PC-9 (cell line): ENCODE results near the gene SHC3. TPM values are rescaled to one million over a fixed set of nuclear protein-coding genes. Genes with fewer than 3 reads are reported as not detected.

Experiments
- BruUV-seq: library from RNA; stranded (reverse); fragments of 400-500 nt; replicated peaks from 2 replicates; lab custom pipeline; 2021; lab: Mats Ljungman, UMichigan
- CTCF ChIA-PET: fragments of 300-600 bp; sonication (Branson Sonifier 250); formaldehyde crosslinking; loops from one replicate; lab custom pipeline; 2022; ENCODE audit warnings: antibody characterized with exemption; lab: Charles Lee
- POLR2A ChIA-PET: fragments of 300-600 bp; sonication (Branson Sonifier 250); formaldehyde crosslinking; loops from one replicate; lab custom pipeline; 2022; ENCODE audit warnings: antibody characterized with exemption; ENCODE audit not compliant: unreplicated experiment; lab: Charles Lee
- DNase-seq, 2 experiments: peaks; one replicate each; pipeline versions ENCODE4 v3.0.0 to v3.0.0-alpha.2; 2015 to 2022; ENCODE audit warnings: mixed read lengths in 1 of 2
- H2AFZ ChIP-seq: fragments of 200-600 bp; sonication (generic); 2 replicates; pipeline ENCODE4 v1.8.1; 2017; ENCODE audit warnings: antibody characterized with exemption
- H3F3A ChIP-seq: fragments of 200-600 bp; sonication (generic); 2 replicates; pipeline ENCODE4 v1.8.1; 2017; ENCODE audit warnings: antibody characterized with exemption, mild to moderate bottlenecking, low read depth; ENCODE audit not compliant: insufficient read depth
- H3K27ac ChIP-seq: fragments of 200-600 bp; sonication (generic); 2 replicates; pipeline ENCODE4 v1.6.1; 2016; ENCODE audit warnings: mixed run types
- H3K27me3 ChIP-seq: fragments of 200-600 bp; sonication (generic); 2 replicates; pipeline ENCODE4 v1.6.1; 2016; ENCODE audit warnings: low read depth, mixed run types; ENCODE audit not compliant: insufficient read depth
- H3K36me3 ChIP-seq: fragments of 200-600 bp; sonication (generic); 2 replicates; pipeline ENCODE4 v1.6.1; 2016; ENCODE audit warnings: low read depth, mixed run types
- H3K4me1 ChIP-seq: fragments of 200-600 bp; sonication (generic); replicated peaks from 2 replicates; pipeline ENCODE4 v1.6.1; 2016; ENCODE audit warnings: mixed run types; ENCODE audit not compliant: insufficient read depth
- H3K4me2 ChIP-seq: fragments of 200-600 bp; sonication (generic); 2 replicates; pipeline ENCODE4 v1.6.1; 2017; ENCODE audit warnings: mixed run types
- H3K4me3 ChIP-seq: fragments of 200-600 bp; sonication (generic); 2 replicates; pipeline ENCODE4 v1.6.1; 2016; ENCODE audit warnings: mixed run types
- H3K79me2 ChIP-seq: fragments of 200-600 bp; sonication (generic); 2 replicates; pipeline ENCODE4 v1.6.1; 2017; ENCODE audit warnings: low read depth, mixed run types
- H3K9me2 ChIP-seq: fragments of 200-600 bp; sonication (generic); 2 replicates; pipeline ENCODE4 v1.8.1; 2017; ENCODE audit warnings: mild to moderate bottlenecking; ENCODE audit not compliant: insufficient read depth
- H3K9me3 ChIP-seq: fragments of 200-600 bp; sonication (generic); 2 replicates; pipeline ENCODE4 v1.8.1; 2016; ENCODE audit warnings: low read depth; ENCODE audit not compliant: insufficient read depth
- H4K20me1 ChIP-seq: fragments of 200-600 bp; sonication (generic); 2 replicates; pipeline ENCODE4 v1.8.1; 2017; ENCODE audit not compliant: insufficient read depth
- EZH2 ChIP-seq: fragments of 200-600 bp; sonication (generic); IDR thresholded peaks from 2 replicates; pipeline ENCODE4 v1.8.0; 2017; ENCODE audit warnings: antibody characterized with exemption, low read depth
- intact Hi-C: fragments of 100-400 bp; cut with micrococcal nuclease; formaldehyde crosslinking; loops from one replicate; pipeline ENCODE4 v1.10.0; 2022; ENCODE audit not compliant: unreplicated experiment
- total RNA-seq: library from RNA; stranded (reverse); gene quantifications from 2 replicates; pipeline ENCODE4 v1.2.3, GENCODE V29; 2021
- TF ChIP-seq, protein P1 (sequence below): fragments of 200-600 bp; sonication (generic); conservative IDR thresholded peaks from 2 replicates; pipeline ENCODE4 v1.6.1; 2017; ENCODE audit warnings: mixed run types, antibody characterized with exemption, mild to moderate bottlenecking, moderate library complexity

SHC3 gene
- total RNA-seq, 1 experiment from 2014 or later, result 15.9 TPM

DNA sequence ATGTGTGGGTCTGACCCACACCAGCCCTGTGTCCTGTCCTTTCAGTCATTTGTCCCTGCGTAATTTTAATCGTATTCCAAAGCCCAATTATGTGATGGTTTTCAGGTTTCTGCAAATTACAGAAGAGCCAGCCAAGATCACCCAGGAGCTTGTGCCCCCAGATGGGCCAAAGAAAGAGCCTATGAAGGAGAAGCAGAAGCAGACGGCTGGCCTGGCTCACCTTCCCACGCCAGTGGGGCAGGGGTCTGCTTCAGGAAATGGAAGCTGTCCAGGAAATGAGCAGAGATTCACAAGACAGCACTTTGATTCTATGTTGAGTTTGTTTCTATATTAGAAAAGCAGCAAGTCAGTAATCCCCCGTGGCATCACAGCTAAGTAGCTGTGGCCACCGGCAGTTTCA, 175.6 kb downstream of the SHC3 start:
- BruUV-seq, result no TSS peak
- no peak overlapping the region for H2AFZ ChIP-seq
- no peaks in the 10 kb centered on the region for H3K9me3 ChIP-seq
- no peak overlapping the region for H3K4me3 ChIP-seq
- intact Hi-C loops, result loop anchor here (5.0 kb wide), 1 partner anchor 426 kb away; no protein-coding TSS in a partner anchor
- no peak for DNase-seq
- no peak overlapping the region for H3K4me2 ChIP-seq
- no peaks in the 10 kb centered on the region for H3K9me2 ChIP-seq
- no peaks in the 10 kb centered on the region for H3F3A ChIP-seq
- no peak overlapping the region for H3K27ac ChIP-seq
- H3K4me1 ChIP-seq, result 0 out of 2 replicates have a peak, but pooled peaks cover 7% of the 10 kb centered on the region
- no peaks in the 10 kb centered on the region for H4K20me1 ChIP-seq
- ChIA-PET POLR2A (no interaction called here), CTCF (no interaction called here)
- H3K79me2 ChIP-seq, result no peaks in the 10 kb centered on the region
- H3K27me3 ChIP-seq, result no peaks in the 10 kb centered on the region
- TF ChIP-seq, protein P1, sequence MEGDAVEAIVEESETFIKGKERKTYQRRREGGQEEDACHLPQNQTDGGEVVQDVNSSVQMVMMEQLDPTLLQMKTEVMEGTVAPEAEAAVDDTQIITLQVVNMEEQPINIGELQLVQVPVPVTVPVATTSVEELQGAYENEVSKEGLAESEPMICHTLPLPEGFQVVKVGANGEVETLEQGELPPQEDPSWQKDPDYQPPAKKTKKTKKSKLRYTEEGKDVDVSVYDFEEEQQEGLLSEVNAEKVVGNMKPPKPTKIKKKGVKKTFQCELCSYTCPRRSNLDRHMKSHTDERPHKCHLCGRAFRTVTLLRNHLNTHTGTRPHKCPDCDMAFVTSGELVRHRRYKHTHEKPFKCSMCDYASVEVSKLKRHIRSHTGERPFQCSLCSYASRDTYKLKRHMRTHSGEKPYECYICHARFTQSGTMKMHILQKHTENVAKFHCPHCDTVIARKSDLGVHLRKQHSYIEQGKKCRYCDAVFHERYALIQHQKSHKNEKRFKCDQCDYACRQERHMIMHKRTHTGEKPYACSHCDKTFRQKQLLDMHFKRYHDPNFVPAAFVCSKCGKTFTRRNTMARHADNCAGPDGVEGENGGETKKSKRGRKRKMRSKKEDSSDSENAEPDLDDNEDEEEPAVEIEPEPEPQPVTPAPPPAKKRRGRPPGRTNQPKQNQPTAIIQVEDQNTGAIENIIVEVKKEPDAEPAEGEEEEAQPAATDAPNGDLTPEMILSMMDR, result no peak
- no peak for TF ChIP-seq EZH2
- no peaks in the 10 kb centered on the region; the same call in 1 of the 2 replicates for H3K36me3 ChIP-seq

GRCh38 chr9:89001917-89002540, 176.6 kb downstream of the SHC3 start:
- no peak overlapping the region for H2AFZ ChIP-seq
- DNase-seq, result no peak
- no peaks in the 10 kb centered on the region for H3K27me3 ChIP-seq
- no peaks in the 10 kb centered on the region for H3K9me3 ChIP-seq
- ChIA-PET POLR2A (no interaction called here), CTCF (no interaction called here)
- no peaks in the 10 kb centered on the region for H3F3A ChIP-seq
- TF ChIP-seq EZH2, result no peak
- TF ChIP-seq, protein P1, result no peak
- no peak overlapping the region for H3K4me2 ChIP-seq
- no peaks in the 10 kb centered on the region for H3K9me2 ChIP-seq
- intact Hi-C loops, result loop anchor here (1.0 to 5.0 kb wide), 4 partner anchors 121 to 425 kb away; no protein-coding TSS in a partner anchor
- H4K20me1 ChIP-seq, result no peaks in the 10 kb centered on the region
- 0 out of 2 replicates have a peak, but pooled peaks cover 7% of the 10 kb centered on the region for H3K4me1 ChIP-seq
- no peak overlapping the region for H3K4me3 ChIP-seq
- no peaks in the 10 kb centered on the region for H3K79me2 ChIP-seq
- no peaks in the 10 kb centered on the region; the same call in 1 of the 2 replicates for H3K36me3 ChIP-seq
- H3K27ac ChIP-seq, result no peak overlapping the region
- no TSS peak for BruUV-seq

DNA sequence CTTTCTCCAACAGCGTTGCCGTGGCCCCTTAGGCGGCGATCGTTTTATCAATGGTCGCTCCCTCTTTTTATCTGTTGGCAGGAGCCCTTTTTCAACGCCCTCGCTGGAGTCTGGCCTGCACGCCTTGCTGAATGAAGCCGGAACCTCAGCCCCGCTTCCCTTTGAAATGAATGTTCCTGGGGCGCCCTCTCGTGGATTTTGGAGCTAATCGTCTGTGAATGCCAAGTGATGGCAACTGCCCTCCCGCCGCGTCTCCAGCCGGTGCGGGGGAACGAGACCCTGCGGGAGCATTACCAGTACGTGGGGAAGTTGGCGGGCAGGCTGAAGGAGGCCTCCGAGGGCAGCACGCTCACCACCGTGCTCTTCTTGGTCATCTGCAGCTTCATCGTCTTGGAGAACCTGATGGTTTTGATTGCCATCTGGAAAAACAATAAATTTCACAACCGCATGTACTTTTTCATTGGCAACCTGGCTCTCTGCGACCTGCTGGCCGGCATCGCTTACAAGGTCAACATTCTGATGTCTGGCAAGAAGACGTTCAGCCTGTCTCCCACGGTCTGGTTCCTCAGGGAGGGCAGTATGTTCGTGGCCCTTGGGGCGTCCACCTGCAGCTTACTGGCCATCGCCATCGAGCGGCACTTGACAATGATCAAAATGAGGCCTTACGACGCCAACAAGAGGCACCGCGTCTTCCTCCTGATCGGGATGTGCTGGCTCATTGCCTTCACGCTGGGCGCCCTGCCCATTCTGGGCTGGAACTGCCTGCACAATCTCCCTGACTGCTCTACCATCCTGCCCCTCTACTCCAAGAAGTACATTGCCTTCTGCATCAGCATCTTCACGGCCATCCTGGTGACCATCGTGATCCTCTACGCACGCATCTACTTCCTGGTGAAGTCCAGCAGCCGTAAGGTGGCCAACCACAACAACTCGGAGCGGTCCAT, 177.4 kb downstream of the SHC3 start:
- no peaks in the 10 kb centered on the region for H3K79me2 ChIP-seq
- peak overlapping the region; percentile 42; the same call in 1 of the 2 replicates for H3K4me2 ChIP-seq
- H4K20me1 ChIP-seq, result no peaks in the 10 kb centered on the region
- ChIA-PET POLR2A (interaction anchor here (0.5 to 0.7 kb wide), 3 partner anchors 121 to 485 kb away, joined by 3 to 4 read pairs (median 3); no protein-coding TSS in a partner anchor), CTCF (interaction anchor here (0.8 kb wide), 1 partner anchor 339 kb away, joined by 4 read pairs; no protein-coding TSS in a partner anchor)
- BruUV-seq, result no TSS peak
- no peak overlapping the region for H2AFZ ChIP-seq
- no peaks in the 10 kb centered on the region for H3K27me3 ChIP-seq
- DNase-seq, result peak; percentile 64 to 85
- H3K9me2 ChIP-seq, result no peaks in the 10 kb centered on the region
- H3K36me3 ChIP-seq, result no peaks in the 10 kb centered on the region; the same call in 1 of the 2 replicates
- no peak for TF ChIP-seq EZH2
- TF ChIP-seq, protein P1, result peak; percentile 85
- intact Hi-C loops, result loop anchor here (1.0 to 5.0 kb wide), 4 partner anchors 120 to 424 kb away; no protein-coding TSS in a partner anchor
- no peak overlapping the region for H3K4me3 ChIP-seq
- no peak overlapping the region for H3K27ac ChIP-seq
- no peaks in the 10 kb centered on the region for H3F3A ChIP-seq
- H3K9me3 ChIP-seq, result no peaks in the 10 kb centered on the region
- 0 out of 2 replicates have a peak, but pooled peaks cover 7% of the 10 kb centered on the region for H3K4me1 ChIP-seq
